IMR-90 (cell line): ENCODE measurements around the gene HOXB7. TPM values are rescaled to one million over a fixed set of nuclear protein-coding genes. Genes with fewer than 3 reads are reported as not detected.

Source experiments
- ATAC-seq: fragments of 200-7000 bp; cut with Tn5 transposase; 2 replicates; pipeline ENCODE4 v1.9.1; 2020; ENCODE audit warnings: low read depth, mild to moderate bottlenecking, moderate library complexity
- BruUV-seq: library from RNA; stranded (reverse); fragments of 400-500 nt; replicated peaks from 2 replicates; lab custom pipeline; 2021; lab: Mats Ljungman, UMichigan
- CTCF ChIA-PET: fragments of 300-600 bp; formaldehyde crosslinking; extraction: SDS; loops from one replicate; lab custom pipeline; 2021; ENCODE audit warnings: antibody characterized with exemption; lab: Yijun Ruan, JAX
- POLR2A ChIA-PET: fragments of 300-600 bp; sonication (Branson Sonifier 250); formaldehyde crosslinking; loops from one replicate; lab custom pipeline; 2022; ENCODE audit warnings: antibody characterized with exemption; ENCODE audit not compliant: unreplicated experiment; lab: Charles Lee
- DNase-seq: peaks from one replicate; pipeline ENCODE4 v3.0.0; 2013
- H2AFZ ChIP-seq: replicated peaks from 2 replicates; pipeline ENCODE3; 2013; ENCODE audit warnings: low read length, mild to moderate bottlenecking; ENCODE audit not compliant: poor library complexity
- H2AK5ac ChIP-seq: 2 replicates; pipeline ENCODE4 v1.6.1; 2013; ENCODE audit warnings: low read depth, low read length, inconsistent platforms
- H2AK9ac ChIP-seq: replicated peaks from 2 replicates; pipeline ENCODE3; 2013; ENCODE audit warnings: mild to moderate bottlenecking, low read depth, low read length, moderate library complexity; ENCODE audit not compliant: poor library complexity
- H2BK120ac ChIP-seq: 2 replicates; pipeline ENCODE4 v1.6.1; 2013; ENCODE audit warnings: low read depth, low read length, inconsistent platforms
- H2BK15ac ChIP-seq: 3 replicates; pipeline ENCODE4 v1.6.1; 2013; ENCODE audit warnings: low read depth, low read length, inconsistent platforms
- H2BK20ac ChIP-seq: 2 replicates; pipeline ENCODE4 v1.6.1; 2013; ENCODE audit warnings: low read depth, mild to moderate bottlenecking, inconsistent platforms, low read length, moderate library complexity
- H2BK5ac ChIP-seq: 2 replicates; pipeline ENCODE4 v1.6.1; 2013; ENCODE audit warnings: mild to moderate bottlenecking, low read depth, low read length, inconsistent platforms; ENCODE audit not compliant: poor library complexity, severe bottlenecking
- H3K14ac ChIP-seq: replicated peaks from 2 replicates; pipeline ENCODE4 v1.6.1; 2013; ENCODE audit warnings: low read depth, low read length, inconsistent platforms
- H3K18ac ChIP-seq: 2 replicates; pipeline ENCODE4 v1.6.1; 2013; ENCODE audit warnings: low read depth, low read length, control low read depth
- H3K23ac ChIP-seq: 2 replicates; pipeline ENCODE4 v1.6.1; 2013; ENCODE audit warnings: low read depth, low read length, inconsistent platforms
- H3K27ac ChIP-seq: 2 replicates; pipeline ENCODE4 v1.5.1; 2013; ENCODE audit warnings: mild to moderate bottlenecking, control low read depth, low read length; ENCODE audit not compliant: insufficient read depth
- H3K27me3 ChIP-seq: 2 replicates; pipeline ENCODE4 v1.6.1; 2013; ENCODE audit warnings: low read length; ENCODE audit not compliant: control insufficient read depth, insufficient read depth
- H3K36me3 ChIP-seq: 2 replicates; pipeline ENCODE4 v1.6.1; 2013; ENCODE audit warnings: low read length, mixed read lengths; ENCODE audit not compliant: control insufficient read depth, insufficient read depth
- H3K4ac ChIP-seq: 2 replicates; pipeline ENCODE4 v1.6.1; 2013; ENCODE audit warnings: low read depth, low read length, inconsistent platforms
- H3K4me1 ChIP-seq: 2 replicates; pipeline ENCODE4 v1.6.1; 2013; ENCODE audit warnings: low read length, mixed read lengths; ENCODE audit not compliant: control insufficient read depth, insufficient read depth
- H3K4me2 ChIP-seq: 2 replicates; pipeline ENCODE4 v1.6.1; 2013; ENCODE audit warnings: low read depth, mild to moderate bottlenecking, control low read depth, low read length, moderate library complexity
- H3K4me3 ChIP-seq: 2 replicates; pipeline ENCODE4 v1.5.1; 2013; ENCODE audit warnings: low read depth, mild to moderate bottlenecking, control low read depth, low read length, moderate library complexity; ENCODE audit not compliant: insufficient read depth
- H3K56ac ChIP-seq: 2 replicates; pipeline ENCODE4 v1.6.1; 2013; ENCODE audit warnings: low read length, inconsistent platforms; ENCODE audit not compliant: insufficient read depth; ENCODE audit errors: extremely low read depth
- H3K79me1 ChIP-seq, 2 experiments: 2 replicates each; pipeline ENCODE4 v1.6.1; 2013; ENCODE audit warnings: low read length in 2 of 2, inconsistent platforms in 1 of 2, low read depth in 1 of 2
- H3K9ac ChIP-seq: 2 replicates; pipeline ENCODE4 v1.6.1; 2013; ENCODE audit warnings: low read depth, low read length, control low read depth
- H3K9me1 ChIP-seq: 2 replicates; pipeline ENCODE4 v1.6.1; 2013; ENCODE audit warnings: low read length, inconsistent platforms; ENCODE audit not compliant: insufficient read depth
- H3K9me3 ChIP-seq: 2 replicates; pipeline ENCODE4 v1.6.1; 2013; ENCODE audit warnings: low read length; ENCODE audit not compliant: control insufficient read depth, insufficient read depth
- H4K20me1 ChIP-seq: 2 replicates; pipeline ENCODE4 v1.6.1; 2013; ENCODE audit warnings: low read length, inconsistent platforms; ENCODE audit not compliant: insufficient read depth
- H4K5ac ChIP-seq: 2 replicates; pipeline ENCODE4 v1.6.1; 2013; ENCODE audit warnings: mild to moderate bottlenecking, low read depth, low read length, control low read depth
- H4K8ac ChIP-seq, 2 experiments: 2 replicates each; pipeline ENCODE4 v1.6.1; 2013; ENCODE audit warnings: low read depth in 2 of 2, low read length in 2 of 2, control low read depth in 1 of 2, inconsistent platforms in 1 of 2
- H4K91ac ChIP-seq: 2 replicates; pipeline ENCODE4 v1.6.1; 2013; ENCODE audit warnings: low read depth, low read length, inconsistent platforms; ENCODE audit not compliant: insufficient read depth
- BHLHE40 ChIP-seq: fragments of 150-350 bp; IDR thresholded peaks from 2 replicates; pipeline ENCODE4 v1.6.1; 2016; ENCODE audit warnings: mild to moderate bottlenecking, low read depth, low read length
- CEBPB ChIP-seq: IDR thresholded peaks from 2 replicates; pipeline ENCODE4 v1.6.1; 2012; ENCODE audit warnings: low read depth, low read length, improper control_type of control experiment
- CHD1 ChIP-seq: IDR thresholded peaks from 2 replicates; pipeline ENCODE4 v1.6.1; 2012; ENCODE audit warnings: low read depth, low read length, improper control_type of control experiment
- ELK1 ChIP-seq: fragments of 150-350 bp; IDR thresholded peaks from 2 replicates; pipeline ENCODE4 v1.6.1; 2016; ENCODE audit warnings: low read depth, mild to moderate bottlenecking, low read length, moderate library complexity, borderline replicate concordance
- FOS ChIP-seq: fragments of 150-350 bp; IDR thresholded peaks from 2 replicates; pipeline ENCODE4 v1.6.1; 2016; ENCODE audit warnings: low read depth, low read length
- MAFK ChIP-seq: IDR thresholded peaks from 2 replicates; pipeline ENCODE4 v1.6.1; 2012; ENCODE audit warnings: low read depth, low read length, improper control_type of control experiment
- MXI1 ChIP-seq: IDR thresholded peaks from 2 replicates; pipeline ENCODE4 v1.6.1; 2012; ENCODE audit warnings: low read depth, mild to moderate bottlenecking, low read length, moderate library complexity, borderline replicate concordance
- NFE2L2 ChIP-seq: fragments of 150-350 bp; IDR thresholded peaks from 2 replicates; pipeline ENCODE4 v1.6.1; 2016; ENCODE audit warnings: low read depth, mild to moderate bottlenecking, low read length
- POLR2A ChIP-seq: IDR thresholded peaks from 2 replicates; pipeline ENCODE4 v1.6.1; 2012; ENCODE audit warnings: mild to moderate bottlenecking, low read depth, low read length
- RAD21 ChIP-seq: IDR thresholded peaks from 2 replicates; pipeline ENCODE4 v1.6.1; 2012; ENCODE audit warnings: low read length, improper control_type of control experiment
- RCOR1 ChIP-seq: IDR thresholded peaks from 2 replicates; pipeline ENCODE4 v1.6.1; 2012; ENCODE audit warnings: mild to moderate bottlenecking, low read length, improper control_type of control experiment; ENCODE audit not compliant: insufficient replicate concordance
- RFX5 ChIP-seq: IDR thresholded peaks from 2 replicates; pipeline ENCODE4 v1.8.0; 2012; ENCODE audit warnings: low read depth, mild to moderate bottlenecking, low read length, moderate library complexity
- SMC3 ChIP-seq: fragments of 150-350 bp; IDR thresholded peaks from 2 replicates; pipeline ENCODE4 v1.6.1; 2016; ENCODE audit warnings: low read depth, mild to moderate bottlenecking, antibody characterized with exemption, low read length, moderate library complexity
- WGBS, 2 experiments: methylation state at CpG; one replicate each; pipeline versions ENCODE4 v1.1.5 to v1.1.7; 2013; ENCODE audit warnings: missing lambda C conversion rate in 2 of 2; ENCODE audit not compliant: insufficient read length in 1 of 2; ENCODE audit errors: extremely low coverage in 2 of 2; 5-methylcytosine and 5-hydroxymethylcytosine counted together
- dilution Hi-C: fragments of 300-500 bp; cut with HindIII; formaldehyde crosslinking; loops from one replicate; pipeline ENCODE4 v1.14.3; 2018; ENCODE audit warnings: low sequenced_read_pairs; ENCODE audit not compliant: unreplicated experiment
- in situ Hi-C: fragments of 300-500 bp; cut with MboI; formaldehyde crosslinking; loops from 3 replicates; pipeline ENCODE4 v1.14.3; 2019; ENCODE audit warnings: low sequenced_read_pairs, inconsistent platforms, mixed read lengths
- intact Hi-C: fragments of 100-400 bp; cut with micrococcal nuclease; formaldehyde crosslinking; loops from 2 replicates; pipeline ENCODE4 v1.10.0; 2022
- polyA plus RNA-seq, 3 experiments: library from polyadenylated mRNA; depleted of rRNA; stranded (reverse); fragments of >200 nt; gene quantifications; 2 replicates each; pipeline ENCODE4 v1.2.3, GENCODE V29; 2012; ENCODE audit warnings: low replicate concordance in 1 of 3
- total RNA-seq: library from RNA; depleted of rRNA; stranded (reverse); fragments of >200 nt; gene quantifications from 2 replicates; pipeline ENCODE4 v1.2.3, GENCODE V29; 2012
- TF ChIP-seq, protein P1 (sequence below): conservative IDR thresholded peaks from 2 replicates; pipeline ENCODE4 v1.5.1; 2012; ENCODE audit warnings: mild to moderate bottlenecking, low read depth, low read length, improper control_type of control experiment
- TF ChIP-seq, protein P2 (sequence below): fragments of 150-350 bp; IDR thresholded peaks from 2 replicates; pipeline ENCODE4 v1.6.1; 2017; ENCODE audit warnings: mild to moderate bottlenecking, antibody characterized with exemption, low read length, low read depth

Gene HOXB7
- total and polyA plus RNA-seq, 2 of the 4 experiments (the other 2 are of a cell fraction) = 1.8 to 6.7 TPM

DNA sequence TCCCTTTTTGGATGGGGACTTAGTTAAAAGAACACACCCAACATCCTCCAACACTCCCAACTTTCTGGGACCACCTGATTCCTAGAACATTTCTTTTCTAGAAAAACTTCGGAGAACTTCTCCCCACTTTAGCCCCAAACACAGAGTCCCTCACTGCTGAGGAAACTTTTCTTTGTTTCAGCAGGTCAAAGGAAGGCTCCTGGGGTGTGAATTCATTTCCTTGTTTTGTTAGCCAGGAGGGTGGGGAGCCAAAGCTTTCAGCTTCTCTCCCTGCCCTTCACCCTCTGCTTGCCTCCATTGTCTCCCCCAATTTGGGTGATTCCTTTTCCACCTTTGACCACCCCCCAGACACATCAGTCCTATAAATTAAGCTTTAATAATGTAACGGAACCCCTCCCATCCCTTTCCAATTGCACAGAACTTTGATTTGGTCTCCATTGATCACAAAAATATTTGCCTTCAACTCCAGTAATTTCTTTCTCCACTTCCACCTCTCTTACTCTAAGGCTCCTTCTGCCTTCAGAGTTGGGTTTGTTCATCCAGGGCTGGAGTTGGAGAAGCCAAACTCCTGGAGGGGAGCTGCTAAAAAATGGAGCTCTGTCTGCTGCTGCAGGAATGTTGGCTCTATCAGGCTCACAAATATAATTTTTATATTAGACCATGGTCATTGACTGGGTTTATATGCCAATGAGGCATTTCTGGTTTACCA lies 43.0 kb downstream of the HOXB7 start:
- peaks cover 17% of the 10 kb centered on the region for H4K20me1 ChIP-seq
- dilution Hi-C loops = no loop called here
- H3K36me3 ChIP-seq = peaks cover 51% of the 10 kb centered on the region; the same call in 1 of the 2 replicates
- peak overlapping the region; percentile 84 for H2AK5ac ChIP-seq
- H3K27ac ChIP-seq = peak overlapping the region; percentile 93
- intact Hi-C loops = no loop called here
- no peak overlapping the region for H2AFZ ChIP-seq
- no peaks in the 10 kb centered on the region for H3K27me3 ChIP-seq
- peak overlapping the region; percentile 46 for H3K56ac ChIP-seq
- peak overlapping the region; percentile 78 for H3K18ac ChIP-seq
- peak overlapping the region; percentile 83 for H2BK120ac ChIP-seq
- peaks cover 20% of the 10 kb centered on the region for H3K9me1 ChIP-seq
- peak overlapping the region; percentile 47 for H2AK9ac ChIP-seq
- BruUV-seq = no TSS peak
- whole genome bisulfite sequencing, 2 experiments = no CpG with 5 or more reads among the region's 2 CpGs
- DNase-seq (no peak), ATAC-seq (no peak)
- peaks cover 0 to 13% of the 10 kb centered on the region in 2 experiments; a peak in 1 of 4 replicates for H3K79me1 ChIP-seq
- peak overlapping the region; percentile 99 for H2BK5ac ChIP-seq
- no peaks in the 10 kb centered on the region for H3K9me3 ChIP-seq
- peak overlapping the region; percentile 92 for H3K9ac ChIP-seq
- in situ Hi-C loops = no loop called here
- peak overlapping the region; percentile 83 for H3K4me2 ChIP-seq
- peak overlapping the region; percentile 96 for H4K91ac ChIP-seq
- peak overlapping the region; percentile 99 for H3K23ac ChIP-seq
- ChIA-PET POLR2A (interaction anchor here (0.6 to 1.3 kb wide), 3 partner anchors 10 to 26 kb away, joined by 3 to 5 read pairs (median 4); no protein-coding TSS in a partner anchor), CTCF (no interaction called here)
- H2BK15ac ChIP-seq = peak overlapping the region; percentile 89
- peak overlapping the region; percentile 59 for H2BK20ac ChIP-seq
- peak overlapping the region; percentile 47 for H4K5ac ChIP-seq
- peaks cover 57% of the 10 kb centered on the region for H3K4me1 ChIP-seq
- H4K8ac ChIP-seq = peak overlapping the region; percentile 77 to 92
- H3K14ac ChIP-seq = peak overlapping the region; percentile 95
- H3K4me3 ChIP-seq = peak overlapping the region; percentile 9; the same call in 1 of the 2 replicates
- H3K4ac ChIP-seq = peak overlapping the region; percentile 99
- no peak for TF ChIP-seq RAD21
- no peak for TF ChIP-seq BHLHE40
- TF ChIP-seq ELK1 = no peak
- no peak for TF ChIP-seq CEBPB
- TF ChIP-seq SMC3 = no peak
- TF ChIP-seq, protein P1, sequence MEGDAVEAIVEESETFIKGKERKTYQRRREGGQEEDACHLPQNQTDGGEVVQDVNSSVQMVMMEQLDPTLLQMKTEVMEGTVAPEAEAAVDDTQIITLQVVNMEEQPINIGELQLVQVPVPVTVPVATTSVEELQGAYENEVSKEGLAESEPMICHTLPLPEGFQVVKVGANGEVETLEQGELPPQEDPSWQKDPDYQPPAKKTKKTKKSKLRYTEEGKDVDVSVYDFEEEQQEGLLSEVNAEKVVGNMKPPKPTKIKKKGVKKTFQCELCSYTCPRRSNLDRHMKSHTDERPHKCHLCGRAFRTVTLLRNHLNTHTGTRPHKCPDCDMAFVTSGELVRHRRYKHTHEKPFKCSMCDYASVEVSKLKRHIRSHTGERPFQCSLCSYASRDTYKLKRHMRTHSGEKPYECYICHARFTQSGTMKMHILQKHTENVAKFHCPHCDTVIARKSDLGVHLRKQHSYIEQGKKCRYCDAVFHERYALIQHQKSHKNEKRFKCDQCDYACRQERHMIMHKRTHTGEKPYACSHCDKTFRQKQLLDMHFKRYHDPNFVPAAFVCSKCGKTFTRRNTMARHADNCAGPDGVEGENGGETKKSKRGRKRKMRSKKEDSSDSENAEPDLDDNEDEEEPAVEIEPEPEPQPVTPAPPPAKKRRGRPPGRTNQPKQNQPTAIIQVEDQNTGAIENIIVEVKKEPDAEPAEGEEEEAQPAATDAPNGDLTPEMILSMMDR = no peak
- TF ChIP-seq POLR2A = no peak
- TF ChIP-seq RFX5 = no peak
- no peak for TF ChIP-seq MXI1
- no peak for TF ChIP-seq MAFK
- TF ChIP-seq NFE2L2 = no peak
- TF ChIP-seq RCOR1 = no peak
- TF ChIP-seq CHD1 = no peak
- TF ChIP-seq FOS = no peak
- TF ChIP-seq, protein P2, sequence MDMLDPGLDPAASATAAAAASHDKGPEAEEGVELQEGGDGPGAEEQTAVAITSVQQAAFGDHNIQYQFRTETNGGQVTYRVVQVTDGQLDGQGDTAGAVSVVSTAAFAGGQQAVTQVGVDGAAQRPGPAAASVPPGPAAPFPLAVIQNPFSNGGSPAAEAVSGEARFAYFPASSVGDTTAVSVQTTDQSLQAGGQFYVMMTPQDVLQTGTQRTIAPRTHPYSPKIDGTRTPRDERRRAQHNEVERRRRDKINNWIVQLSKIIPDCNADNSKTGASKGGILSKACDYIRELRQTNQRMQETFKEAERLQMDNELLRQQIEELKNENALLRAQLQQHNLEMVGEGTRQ = no peak
